ENCODE data around the gene PTPRQ. TPM values are rescaled to one million over a fixed set of nuclear protein-coding genes. Genes with fewer than 3 reads are reported as not detected.

The PTPRQ gene
- polyA plus RNA-seq, 2 of the 4 experiments (the other 2 are of a cell fraction): 0.14 to 0.17 TPM

DNA sequence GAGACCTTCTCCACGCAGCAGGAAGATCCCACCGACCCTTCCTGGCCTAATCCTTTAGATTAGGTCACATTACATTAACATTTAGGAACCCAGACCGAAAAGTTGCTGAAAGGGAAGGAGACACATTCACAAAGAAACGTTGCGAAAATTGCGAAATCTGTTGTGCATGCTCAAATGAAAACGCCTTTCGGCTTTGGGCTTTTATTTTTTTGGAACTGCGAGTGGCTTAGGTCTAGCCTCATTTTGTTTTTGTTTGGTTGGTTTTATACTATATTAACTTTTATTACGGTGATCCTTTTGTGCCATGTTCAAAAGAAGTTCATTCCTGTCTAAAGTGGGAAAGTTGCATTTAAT lies 264.9 kb downstream of the PTPRQ start:
- 59% methylated on average over 10 of the region's 10 CpGs for WGBS (ENCODE audit: missing lambda C conversion rate)
- FAIRE-seq: no peak

DNA sequence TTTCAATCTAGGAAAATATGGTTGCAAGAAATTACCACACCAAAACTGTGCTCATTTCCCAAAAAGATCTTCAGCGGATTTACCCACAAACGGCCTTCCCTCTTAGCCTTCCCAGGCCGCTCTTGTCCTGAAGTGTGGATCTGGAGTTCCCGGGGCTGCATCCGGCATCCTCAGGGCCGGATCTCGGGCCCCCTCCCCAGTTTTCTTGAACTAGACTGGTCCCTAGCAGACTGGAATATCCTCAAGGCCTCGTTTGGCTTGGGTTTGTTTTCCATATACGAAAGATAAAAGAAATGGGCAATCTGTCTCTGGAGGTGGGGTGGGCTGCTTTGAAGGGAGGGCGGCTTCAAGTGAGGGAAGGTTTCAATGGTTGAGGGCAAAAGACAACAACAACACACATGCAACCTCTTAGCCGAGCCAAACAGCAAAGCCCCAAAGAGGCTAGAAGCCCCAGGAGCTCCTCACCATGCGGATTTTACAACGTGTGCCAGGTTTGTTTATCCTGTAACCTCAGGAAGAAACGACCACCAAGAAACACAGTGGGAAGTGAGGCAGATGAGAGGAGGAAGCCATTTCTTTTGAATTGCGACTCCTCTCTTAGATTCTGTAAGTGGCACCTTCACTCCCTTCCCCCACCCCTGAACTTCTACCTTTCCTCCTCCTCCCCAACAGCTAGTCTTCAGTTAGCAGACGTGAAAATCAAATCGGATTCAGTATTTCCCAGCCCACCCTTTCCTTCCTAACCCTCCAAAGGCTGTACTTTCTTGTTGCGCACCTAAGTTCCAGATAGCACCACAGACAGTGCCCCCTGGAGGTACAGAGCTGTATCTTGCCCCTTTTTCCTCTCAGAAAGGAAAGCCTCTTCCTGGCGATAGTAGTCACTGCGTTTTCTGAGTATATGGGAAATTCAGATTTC lies 266.0 kb downstream of the PTPRQ start:
- Histone ChIP-seq H3K27ac (no peak overlapping the region), H3K4me2 (no peak overlapping the region), H3K9me3 (no peaks in the 10 kb centered on the region), H3K4me3 (no peak overlapping the region), H3K4me1 (no peaks in the 10 kb centered on the region)
- TF ChIP-seq, protein P1, sequence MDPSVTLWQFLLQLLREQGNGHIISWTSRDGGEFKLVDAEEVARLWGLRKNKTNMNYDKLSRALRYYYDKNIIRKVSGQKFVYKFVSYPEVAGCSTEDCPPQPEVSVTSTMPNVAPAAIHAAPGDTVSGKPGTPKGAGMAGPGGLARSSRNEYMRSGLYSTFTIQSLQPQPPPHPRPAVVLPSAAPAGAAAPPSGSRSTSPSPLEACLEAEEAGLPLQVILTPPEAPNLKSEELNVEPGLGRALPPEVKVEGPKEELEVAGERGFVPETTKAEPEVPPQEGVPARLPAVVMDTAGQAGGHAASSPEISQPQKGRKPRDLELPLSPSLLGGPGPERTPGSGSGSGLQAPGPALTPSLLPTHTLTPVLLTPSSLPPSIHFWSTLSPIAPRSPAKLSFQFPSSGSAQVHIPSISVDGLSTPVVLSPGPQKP (IDR thresholded peaks at IDR 0.05; ENCODE audit: low read depth, low read length): no peak
- TF ChIP-seq RAD21 (conservative IDR thresholded peaks at IDR 0.05 in 1 of 2, IDR thresholded peaks at IDR 0.05 in 1 of 2): 0 out of 5 replicates have a peak, but pooled peaks of 1 of the 2 experiments have one; percentile 8
- ChIA-PET POLR2A (no interaction called here), CTCF (no interaction called here)
- DNase-seq (ENCODE audit: low read depth in 1 of 2, low spot score in 1 of 2) (peak in 1 of 2 experiments; percentile 27), ATAC-seq (peak in 1 of 2 experiments; percentile 60; a peak in 2 of 6 replicates), FAIRE-seq (no peak)
- 63% methylated on average over 20 of the region's 20 CpGs for WGBS (ENCODE audit: missing lambda C conversion rate)

More for the DNA sequence above, 264.9 kb downstream of the PTPRQ start:
- POLR2A ChIA-PET: no interaction called here
- no peak overlapping the region for H3K4me2 ChIP-seq
- CTCF ChIA-PET: no interaction called here
- H3K4me1 ChIP-seq: no peaks in the 10 kb centered on the region
- H3K27ac ChIP-seq: no peak overlapping the region
- DNase-seq (ENCODE audit: low read depth in 1 of 2, low spot score in 1 of 2): no peak
- ATAC-seq: no peak
- no peak overlapping the region for H3K4me3 ChIP-seq
- TF ChIP-seq, protein P2, sequence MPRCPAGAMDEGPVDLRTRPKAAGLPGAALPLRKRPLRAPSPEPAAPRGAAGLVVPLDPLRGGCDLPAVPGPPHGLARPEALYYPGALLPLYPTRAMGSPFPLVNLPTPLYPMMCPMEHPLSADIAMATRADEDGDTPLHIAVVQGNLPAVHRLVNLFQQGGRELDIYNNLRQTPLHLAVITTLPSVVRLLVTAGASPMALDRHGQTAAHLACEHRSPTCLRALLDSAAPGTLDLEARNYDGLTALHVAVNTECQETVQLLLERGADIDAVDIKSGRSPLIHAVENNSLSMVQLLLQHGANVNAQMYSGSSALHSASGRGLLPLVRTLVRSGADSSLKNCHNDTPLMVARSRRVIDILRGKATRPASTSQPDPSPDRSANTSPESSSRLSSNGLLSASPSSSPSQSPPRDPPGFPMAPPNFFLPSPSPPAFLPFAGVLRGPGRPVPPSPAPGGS (IDR thresholded peaks at IDR 0.05): no peak
- TF ChIP-seq PHF8 (IDR thresholded peaks at IDR 0.05; ENCODE audit: borderline replicate concordance, low read depth): no peak
- TF ChIP-seq, protein P3, sequence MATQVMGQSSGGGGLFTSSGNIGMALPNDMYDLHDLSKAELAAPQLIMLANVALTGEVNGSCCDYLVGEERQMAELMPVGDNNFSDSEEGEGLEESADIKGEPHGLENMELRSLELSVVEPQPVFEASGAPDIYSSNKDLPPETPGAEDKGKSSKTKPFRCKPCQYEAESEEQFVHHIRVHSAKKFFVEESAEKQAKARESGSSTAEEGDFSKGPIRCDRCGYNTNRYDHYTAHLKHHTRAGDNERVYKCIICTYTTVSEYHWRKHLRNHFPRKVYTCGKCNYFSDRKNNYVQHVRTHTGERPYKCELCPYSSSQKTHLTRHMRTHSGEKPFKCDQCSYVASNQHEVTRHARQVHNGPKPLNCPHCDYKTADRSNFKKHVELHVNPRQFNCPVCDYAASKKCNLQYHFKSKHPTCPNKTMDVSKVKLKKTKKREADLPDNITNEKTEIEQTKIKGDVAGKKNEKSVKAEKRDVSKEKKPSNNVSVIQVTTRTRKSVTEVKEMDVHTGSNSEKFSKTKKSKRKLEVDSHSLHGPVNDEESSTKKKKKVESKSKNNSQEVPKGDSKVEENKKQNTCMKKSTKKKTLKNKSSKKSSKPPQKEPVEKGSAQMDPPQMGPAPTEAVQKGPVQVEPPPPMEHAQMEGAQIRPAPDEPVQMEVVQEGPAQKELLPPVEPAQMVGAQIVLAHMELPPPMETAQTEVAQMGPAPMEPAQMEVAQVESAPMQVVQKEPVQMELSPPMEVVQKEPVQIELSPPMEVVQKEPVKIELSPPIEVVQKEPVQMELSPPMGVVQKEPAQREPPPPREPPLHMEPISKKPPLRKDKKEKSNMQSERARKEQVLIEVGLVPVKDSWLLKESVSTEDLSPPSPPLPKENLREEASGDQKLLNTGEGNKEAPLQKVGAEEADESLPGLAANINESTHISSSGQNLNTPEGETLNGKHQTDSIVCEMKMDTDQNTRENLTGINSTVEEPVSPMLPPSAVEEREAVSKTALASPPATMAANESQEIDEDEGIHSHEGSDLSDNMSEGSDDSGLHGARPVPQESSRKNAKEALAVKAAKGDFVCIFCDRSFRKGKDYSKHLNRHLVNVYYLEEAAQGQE (IDR thresholded peaks at IDR 0.05): no peak
- TF ChIP-seq CEBPB (IDR thresholded peaks at IDR 0.05): 0 out of 4 replicates have a peak, but pooled peaks of 1 of the 2 experiments have one; percentile 8
- TF ChIP-seq, protein P4, sequence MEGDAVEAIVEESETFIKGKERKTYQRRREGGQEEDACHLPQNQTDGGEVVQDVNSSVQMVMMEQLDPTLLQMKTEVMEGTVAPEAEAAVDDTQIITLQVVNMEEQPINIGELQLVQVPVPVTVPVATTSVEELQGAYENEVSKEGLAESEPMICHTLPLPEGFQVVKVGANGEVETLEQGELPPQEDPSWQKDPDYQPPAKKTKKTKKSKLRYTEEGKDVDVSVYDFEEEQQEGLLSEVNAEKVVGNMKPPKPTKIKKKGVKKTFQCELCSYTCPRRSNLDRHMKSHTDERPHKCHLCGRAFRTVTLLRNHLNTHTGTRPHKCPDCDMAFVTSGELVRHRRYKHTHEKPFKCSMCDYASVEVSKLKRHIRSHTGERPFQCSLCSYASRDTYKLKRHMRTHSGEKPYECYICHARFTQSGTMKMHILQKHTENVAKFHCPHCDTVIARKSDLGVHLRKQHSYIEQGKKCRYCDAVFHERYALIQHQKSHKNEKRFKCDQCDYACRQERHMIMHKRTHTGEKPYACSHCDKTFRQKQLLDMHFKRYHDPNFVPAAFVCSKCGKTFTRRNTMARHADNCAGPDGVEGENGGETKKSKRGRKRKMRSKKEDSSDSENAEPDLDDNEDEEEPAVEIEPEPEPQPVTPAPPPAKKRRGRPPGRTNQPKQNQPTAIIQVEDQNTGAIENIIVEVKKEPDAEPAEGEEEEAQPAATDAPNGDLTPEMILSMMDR (IDR thresholded peaks at IDR 0.05): no peak
- H3K9me3 ChIP-seq: no peaks in the 10 kb centered on the region

DNA sequence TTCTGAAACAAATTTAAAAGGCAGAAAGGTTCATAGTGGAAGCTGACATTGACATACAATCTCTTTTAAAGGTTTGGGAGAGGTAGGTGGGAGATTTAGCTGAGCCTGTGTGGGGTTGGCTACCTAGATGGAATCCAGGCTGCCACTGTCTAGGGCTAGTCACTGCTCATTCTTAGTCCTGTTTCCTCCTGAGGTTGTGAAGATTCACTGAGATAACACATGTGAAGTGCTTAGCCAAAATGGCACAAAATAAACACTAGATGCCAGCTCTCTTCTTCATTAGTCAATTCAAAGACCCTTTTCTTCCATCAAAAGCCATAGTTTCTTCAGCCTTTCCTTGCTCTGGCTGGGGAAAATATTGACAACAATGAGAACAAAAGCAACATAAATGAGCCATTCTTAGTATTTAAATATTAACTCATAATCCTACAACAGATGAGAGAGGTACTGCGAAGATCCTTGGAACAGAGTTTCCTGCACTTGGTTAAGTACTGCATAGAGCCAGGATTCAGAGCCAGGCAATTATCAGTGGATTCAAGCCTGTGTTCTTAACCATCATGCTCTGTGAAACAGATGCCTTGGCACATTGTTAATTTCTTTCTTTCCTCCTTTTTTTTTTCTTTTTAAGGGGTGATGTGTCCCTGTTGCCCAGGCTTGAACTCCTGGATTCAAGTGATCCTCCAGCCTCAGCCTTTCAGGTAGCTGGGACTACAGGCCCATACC lies 266.9 kb downstream of the PTPRQ start:
- Histone ChIP-seq H3K4me1 (no peaks in the 10 kb centered on the region), H3K4me3 (no peak overlapping the region), H3K27ac (no peak overlapping the region), H3K9me3 (no peaks in the 10 kb centered on the region), H3K4me2 (no peak overlapping the region)
- TF ChIP-seq JUNB (IDR thresholded peaks at IDR 0.05) (no peak), CEBPB (IDR thresholded peaks at IDR 0.05) (no peak), HOXA7 (CRISPR knock-in tag; IDR thresholded peaks at IDR 0.05) (no peak), RAD21 (conservative IDR thresholded peaks at IDR 0.05 in 1 of 2, IDR thresholded peaks at IDR 0.05 in 1 of 2) (no peak), FOSL2 (IDR thresholded peaks at IDR 0.05) (no peak), FOSL2 (CRISPR knock-in tag; IDR thresholded peaks at IDR 0.05) (no peak), CBX8 (IDR thresholded peaks at IDR 0.05) (no peak), EHF (CRISPR knock-in tag; IDR thresholded peaks at IDR 0.05) (no peak), CHD2 (IDR thresholded peaks at IDR 0.05; ENCODE audit: low read length, partially characterized antibody) (no peak), MAFK (IDR thresholded peaks at IDR 0.05; ENCODE audit: partially characterized antibody) (no peak), HOXB5 (CRISPR knock-in tag; IDR thresholded peaks at IDR 0.05) (no peak), SREBF2 (IDR thresholded peaks at IDR 0.05) (no peak), GATA3 (IDR thresholded peaks at IDR 0.05; ENCODE audit: borderline replicate concordance) (no peak)
- TF ChIP-seq, protein P3 (IDR thresholded peaks at IDR 0.05): no peak
- CTCF ChIA-PET: no interaction called here
- POLR2A ChIA-PET: no interaction called here
- DNase-seq (ENCODE audit: low read depth in 1 of 2, low spot score in 1 of 2): no peak
- ATAC-seq: no peak
- FAIRE-seq: no peak
- WGBS (ENCODE audit: missing lambda C conversion rate): 82% methylated on average over 1 of the region's 1 CpG
